WTC11 (cell line): Measurements from ENCODE around the gene PHIP. TPM values are rescaled to one million over a fixed set of nuclear protein-coding genes. Genes with fewer than 3 reads are reported as not detected.

Experiments used
- ATAC-seq: fragments of 200-7000 bp; cut with Tn5 transposase; 2 replicates; pipeline ENCODE4 v1.10.0; 2021; ENCODE audit warnings: mild to moderate bottlenecking, moderate library complexity
- CTCF ChIA-PET: fragments of 300-600 bp; sonication (Branson Sonifier 250); formaldehyde crosslinking; loops from one replicate; lab custom pipeline; 2021; ENCODE audit warnings: antibody characterized with exemption; lab: Charles Lee
- POLR2A ChIA-PET: fragments of 350-600 bp; sonication (Branson Sonifier 250); formaldehyde crosslinking; loops from one replicate; lab custom pipeline; 2021; ENCODE audit warnings: antibody characterized with exemption; lab: Charles Lee
- DNase-seq: peaks from one replicate; pipeline ENCODE4 v3.0.0; 2021; ENCODE audit warnings: low spot score
- H3K27ac Mint-ChIP-seq: 2 replicates; pipeline ENCODE4 v1.8.0; 2021; ENCODE audit warnings: mixed read lengths
- H3K27me3 Mint-ChIP-seq: 2 replicates; pipeline ENCODE4 v1.8.0; 2021; ENCODE audit warnings: low read depth, mild to moderate bottlenecking, moderate library complexity, mixed read lengths
- H3K36me3 Mint-ChIP-seq: 2 replicates; pipeline ENCODE4 v1.8.0; 2021; ENCODE audit warnings: mixed read lengths
- H3K4me1 Mint-ChIP-seq: 2 replicates; pipeline ENCODE4 v1.8.0; 2022; ENCODE audit warnings: mixed read lengths
- H3K4me3 Mint-ChIP-seq: 2 replicates; pipeline ENCODE4 v1.8.0; 2021; ENCODE audit warnings: mild to moderate bottlenecking, moderate library complexity, mixed read lengths
- H3K9me3 Mint-ChIP-seq: 2 replicates; pipeline ENCODE4 v1.8.0; 2021; ENCODE audit warnings: mixed read lengths
- CBFB ChIP-seq: sonication (generic); formaldehyde crosslinking; IDR thresholded peaks from 2 replicates; pipeline ENCODE4 v1.8.1; 2022; ENCODE audit warnings: mild to moderate bottlenecking, low read depth, missing genetic modification reagents
- FOXK1 ChIP-seq: sonication (generic); formaldehyde crosslinking; IDR thresholded peaks from 2 replicates; pipeline ENCODE4 v1.8.0; 2022; ENCODE audit warnings: mild to moderate bottlenecking, moderate library complexity, missing genetic modification reagents
- GTF2I ChIP-seq: fragments of 250-450 bp; sonication (Bioruptor Pico); conservative IDR thresholded peaks from 2 replicates; pipeline ENCODE4 v1.4.0; 2021; ENCODE audit warnings: mild to moderate bottlenecking
- HMGA2 ChIP-seq: fragments of 250-450 bp; sonication (Bioruptor Pico); IDR thresholded peaks from 2 replicates; pipeline ENCODE4 v1.4.0; 2021; ENCODE audit warnings: mild to moderate bottlenecking, moderate library complexity
- KAT7 ChIP-seq: sonication (generic); formaldehyde crosslinking; IDR thresholded peaks from 2 replicates; pipeline ENCODE4 v1.8.1; 2023; ENCODE audit warnings: missing genetic modification reagents, mild to moderate bottlenecking, borderline replicate concordance
- MYBL2 ChIP-seq: sonication (generic); formaldehyde crosslinking; IDR thresholded peaks from 2 replicates; pipeline ENCODE4 v1.8.1; 2023; ENCODE audit warnings: mild to moderate bottlenecking, moderate library complexity, missing genetic modification reagents
- NFYB ChIP-seq: sonication (generic); formaldehyde crosslinking; conservative IDR thresholded peaks from 2 replicates; pipeline ENCODE4 v1.8.0; 2022; ENCODE audit warnings: low read depth, missing genetic modification reagents
- NR1H2 ChIP-seq: sonication (generic); formaldehyde crosslinking; IDR thresholded peaks from 2 replicates; pipeline ENCODE4 v1.9.0; 2021; ENCODE audit warnings: mild to moderate bottlenecking, moderate library complexity, missing genetic modification reagents
- RORB ChIP-seq: fragments of 250-450 bp; sonication (Bioruptor Pico); IDR thresholded peaks from 2 replicates; pipeline ENCODE4 v1.9.0; 2021; ENCODE audit warnings: mild to moderate bottlenecking
- TEAD1 ChIP-seq: sonication (generic); formaldehyde crosslinking; IDR thresholded peaks from 2 replicates; pipeline ENCODE4 v1.8.0; 2022; ENCODE audit warnings: mild to moderate bottlenecking, missing genetic modification reagents
- TEAD4 ChIP-seq: sonication (generic); formaldehyde crosslinking; IDR thresholded peaks from 2 replicates; pipeline ENCODE4 v1.8.0; 2022; ENCODE audit warnings: mild to moderate bottlenecking, missing genetic modification reagents
- ZBTB21 ChIP-seq: sonication (generic); formaldehyde crosslinking; IDR thresholded peaks from 2 replicates; pipeline ENCODE4 v1.8.1; 2023; ENCODE audit warnings: mild to moderate bottlenecking, missing genetic modification reagents, borderline replicate concordance
- ZNF671 ChIP-seq: fragments of 250-450 bp; sonication (Bioruptor Pico); IDR thresholded peaks from 2 replicates; pipeline ENCODE4 v1.8.0; 2021; ENCODE audit warnings: mild to moderate bottlenecking
- total RNA-seq: library from RNA; stranded (reverse); gene quantifications from 3 replicates; pipeline ENCODE4 v1.2.3, GENCODE V29; 2021
- TF ChIP-seq, protein P1 (sequence below): sonication (generic); formaldehyde crosslinking; IDR thresholded peaks from 2 replicates; pipeline ENCODE4 v1.8.1; 2023; ENCODE audit warnings: mild to moderate bottlenecking, missing genetic modification reagents
- TF ChIP-seq, protein P2 (sequence below): sonication (generic); formaldehyde crosslinking; IDR thresholded peaks from 2 replicates; pipeline ENCODE4 v1.8.1; 2023; ENCODE audit warnings: mild to moderate bottlenecking, missing genetic modification reagents, borderline replicate concordance
- TF ChIP-seq, protein P3 (sequence below): fragments of 250-450 bp; sonication (Bioruptor Pico); IDR thresholded peaks from 2 replicates; pipeline ENCODE4 v1.9.0; 2021; ENCODE audit warnings: mild to moderate bottlenecking
- TF ChIP-seq, protein P4 (sequence below): fragments of 250-450 bp; sonication (Bioruptor Pico); conservative IDR thresholded peaks from 2 replicates; pipeline ENCODE4 v1.9.0; 2021; ENCODE audit warnings: mild to moderate bottlenecking
- TF ChIP-seq, protein P5 (sequence below): sonication (generic); formaldehyde crosslinking; conservative IDR thresholded peaks from 2 replicates; pipeline ENCODE4 v1.8.1; 2022; ENCODE audit warnings: mild to moderate bottlenecking, missing genetic modification reagents
- TF ChIP-seq, protein P6 (sequence below): fragments of 250-450 bp; sonication (Bioruptor Pico); IDR thresholded peaks from 2 replicates; pipeline ENCODE4 v1.9.0; 2021; ENCODE audit warnings: moderate library complexity, mild to moderate bottlenecking, inconsistent platforms, borderline replicate concordance
- TF ChIP-seq, protein P7 (sequence below): sonication (generic); formaldehyde crosslinking; IDR thresholded peaks from 2 replicates; pipeline ENCODE4 v1.8.1; 2022; ENCODE audit warnings: mild to moderate bottlenecking, missing genetic modification reagents, moderate library complexity, borderline replicate concordance

PHIP gene
- total RNA-seq, 1 experiment from 2014 or later, result 45.6 TPM

DNA sequence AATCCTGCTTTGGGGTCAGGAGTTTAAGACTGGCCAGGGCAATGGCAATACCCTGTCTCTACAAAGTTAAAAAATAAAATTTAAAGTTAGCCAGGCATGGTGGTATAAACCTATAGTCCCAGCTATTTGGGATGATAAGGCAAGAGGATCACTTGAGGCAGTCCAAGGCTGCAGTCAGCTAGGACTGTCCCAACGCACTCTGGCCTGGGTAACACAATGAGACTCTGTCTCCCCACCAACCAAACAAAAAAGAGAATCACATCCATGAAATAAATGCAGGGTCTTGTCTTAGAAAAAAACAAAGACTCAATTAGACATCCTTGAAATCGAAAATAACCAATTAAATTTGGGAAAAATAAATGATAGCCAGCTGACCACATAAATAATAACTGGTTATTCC is 88.9 kb downstream of the PHIP start:
- H3K27me3 Mint-ChIP-seq, result no peaks in the 10 kb centered on the region
- H3K27ac Mint-ChIP-seq, result no peak overlapping the region
- ATAC-seq (no peak), DNase-seq (no peak)
- POLR2A ChIA-PET, result no interaction called here
- peaks cover 66% of the 10 kb centered on the region for H3K36me3 Mint-ChIP-seq
- H3K4me1 Mint-ChIP-seq, result no peaks in the 10 kb centered on the region
- peaks cover 5% of the 10 kb centered on the region for H3K9me3 Mint-ChIP-seq
- CTCF ChIA-PET, result no interaction called here
- H3K4me3 Mint-ChIP-seq, result no peak overlapping the region
- TF ChIP-seq, protein P1, sequence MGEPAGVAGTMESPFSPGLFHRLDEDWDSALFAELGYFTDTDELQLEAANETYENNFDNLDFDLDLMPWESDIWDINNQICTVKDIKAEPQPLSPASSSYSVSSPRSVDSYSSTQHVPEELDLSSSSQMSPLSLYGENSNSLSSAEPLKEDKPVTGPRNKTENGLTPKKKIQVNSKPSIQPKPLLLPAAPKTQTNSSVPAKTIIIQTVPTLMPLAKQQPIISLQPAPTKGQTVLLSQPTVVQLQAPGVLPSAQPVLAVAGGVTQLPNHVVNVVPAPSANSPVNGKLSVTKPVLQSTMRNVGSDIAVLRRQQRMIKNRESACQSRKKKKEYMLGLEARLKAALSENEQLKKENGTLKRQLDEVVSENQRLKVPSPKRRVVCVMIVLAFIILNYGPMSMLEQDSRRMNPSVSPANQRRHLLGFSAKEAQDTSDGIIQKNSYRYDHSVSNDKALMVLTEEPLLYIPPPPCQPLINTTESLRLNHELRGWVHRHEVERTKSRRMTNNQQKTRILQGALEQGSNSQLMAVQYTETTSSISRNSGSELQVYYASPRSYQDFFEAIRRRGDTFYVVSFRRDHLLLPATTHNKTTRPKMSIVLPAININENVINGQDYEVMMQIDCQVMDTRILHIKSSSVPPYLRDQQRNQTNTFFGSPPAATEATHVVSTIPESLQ (CRISPR knock-in tag), result no peak
- TF ChIP-seq MYBL2 (CRISPR knock-in tag), result no peak
- TF ChIP-seq RORB, result no peak
- TF ChIP-seq, protein P2, sequence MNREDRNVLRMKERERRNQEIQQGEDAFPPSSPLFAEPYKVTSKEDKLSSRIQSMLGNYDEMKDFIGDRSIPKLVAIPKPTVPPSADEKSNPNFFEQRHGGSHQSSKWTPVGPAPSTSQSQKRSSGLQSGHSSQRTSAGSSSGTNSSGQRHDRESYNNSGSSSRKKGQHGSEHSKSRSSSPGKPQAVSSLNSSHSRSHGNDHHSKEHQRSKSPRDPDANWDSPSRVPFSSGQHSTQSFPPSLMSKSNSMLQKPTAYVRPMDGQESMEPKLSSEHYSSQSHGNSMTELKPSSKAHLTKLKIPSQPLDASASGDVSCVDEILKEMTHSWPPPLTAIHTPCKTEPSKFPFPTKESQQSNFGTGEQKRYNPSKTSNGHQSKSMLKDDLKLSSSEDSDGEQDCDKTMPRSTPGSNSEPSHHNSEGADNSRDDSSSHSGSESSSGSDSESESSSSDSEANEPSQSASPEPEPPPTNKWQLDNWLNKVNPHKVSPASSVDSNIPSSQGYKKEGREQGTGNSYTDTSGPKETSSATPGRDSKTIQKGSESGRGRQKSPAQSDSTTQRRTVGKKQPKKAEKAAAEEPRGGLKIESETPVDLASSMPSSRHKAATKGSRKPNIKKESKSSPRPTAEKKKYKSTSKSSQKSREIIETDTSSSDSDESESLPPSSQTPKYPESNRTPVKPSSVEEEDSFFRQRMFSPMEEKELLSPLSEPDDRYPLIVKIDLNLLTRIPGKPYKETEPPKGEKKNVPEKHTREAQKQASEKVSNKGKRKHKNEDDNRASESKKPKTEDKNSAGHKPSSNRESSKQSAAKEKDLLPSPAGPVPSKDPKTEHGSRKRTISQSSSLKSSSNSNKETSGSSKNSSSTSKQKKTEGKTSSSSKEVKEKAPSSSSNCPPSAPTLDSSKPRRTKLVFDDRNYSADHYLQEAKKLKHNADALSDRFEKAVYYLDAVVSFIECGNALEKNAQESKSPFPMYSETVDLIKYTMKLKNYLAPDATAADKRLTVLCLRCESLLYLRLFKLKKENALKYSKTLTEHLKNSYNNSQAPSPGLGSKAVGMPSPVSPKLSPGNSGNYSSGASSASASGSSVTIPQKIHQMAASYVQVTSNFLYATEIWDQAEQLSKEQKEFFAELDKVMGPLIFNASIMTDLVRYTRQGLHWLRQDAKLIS, result no peak
- TF ChIP-seq, protein P3, sequence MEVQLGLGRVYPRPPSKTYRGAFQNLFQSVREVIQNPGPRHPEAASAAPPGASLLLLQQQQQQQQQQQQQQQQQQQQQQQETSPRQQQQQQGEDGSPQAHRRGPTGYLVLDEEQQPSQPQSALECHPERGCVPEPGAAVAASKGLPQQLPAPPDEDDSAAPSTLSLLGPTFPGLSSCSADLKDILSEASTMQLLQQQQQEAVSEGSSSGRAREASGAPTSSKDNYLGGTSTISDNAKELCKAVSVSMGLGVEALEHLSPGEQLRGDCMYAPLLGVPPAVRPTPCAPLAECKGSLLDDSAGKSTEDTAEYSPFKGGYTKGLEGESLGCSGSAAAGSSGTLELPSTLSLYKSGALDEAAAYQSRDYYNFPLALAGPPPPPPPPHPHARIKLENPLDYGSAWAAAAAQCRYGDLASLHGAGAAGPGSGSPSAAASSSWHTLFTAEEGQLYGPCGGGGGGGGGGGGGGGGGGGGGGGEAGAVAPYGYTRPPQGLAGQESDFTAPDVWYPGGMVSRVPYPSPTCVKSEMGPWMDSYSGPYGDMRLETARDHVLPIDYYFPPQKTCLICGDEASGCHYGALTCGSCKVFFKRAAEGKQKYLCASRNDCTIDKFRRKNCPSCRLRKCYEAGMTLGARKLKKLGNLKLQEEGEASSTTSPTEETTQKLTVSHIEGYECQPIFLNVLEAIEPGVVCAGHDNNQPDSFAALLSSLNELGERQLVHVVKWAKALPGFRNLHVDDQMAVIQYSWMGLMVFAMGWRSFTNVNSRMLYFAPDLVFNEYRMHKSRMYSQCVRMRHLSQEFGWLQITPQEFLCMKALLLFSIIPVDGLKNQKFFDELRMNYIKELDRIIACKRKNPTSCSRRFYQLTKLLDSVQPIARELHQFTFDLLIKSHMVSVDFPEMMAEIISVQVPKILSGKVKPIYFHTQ, result no peak
- TF ChIP-seq GTF2I (CRISPR knock-in tag), result no peak
- TF ChIP-seq TEAD4, result no peak
- no peak for TF ChIP-seq FOXK1
- no peak for TF ChIP-seq ZBTB21 (CRISPR knock-in tag)
- no peak for TF ChIP-seq KAT7
- TF ChIP-seq, protein P4, sequence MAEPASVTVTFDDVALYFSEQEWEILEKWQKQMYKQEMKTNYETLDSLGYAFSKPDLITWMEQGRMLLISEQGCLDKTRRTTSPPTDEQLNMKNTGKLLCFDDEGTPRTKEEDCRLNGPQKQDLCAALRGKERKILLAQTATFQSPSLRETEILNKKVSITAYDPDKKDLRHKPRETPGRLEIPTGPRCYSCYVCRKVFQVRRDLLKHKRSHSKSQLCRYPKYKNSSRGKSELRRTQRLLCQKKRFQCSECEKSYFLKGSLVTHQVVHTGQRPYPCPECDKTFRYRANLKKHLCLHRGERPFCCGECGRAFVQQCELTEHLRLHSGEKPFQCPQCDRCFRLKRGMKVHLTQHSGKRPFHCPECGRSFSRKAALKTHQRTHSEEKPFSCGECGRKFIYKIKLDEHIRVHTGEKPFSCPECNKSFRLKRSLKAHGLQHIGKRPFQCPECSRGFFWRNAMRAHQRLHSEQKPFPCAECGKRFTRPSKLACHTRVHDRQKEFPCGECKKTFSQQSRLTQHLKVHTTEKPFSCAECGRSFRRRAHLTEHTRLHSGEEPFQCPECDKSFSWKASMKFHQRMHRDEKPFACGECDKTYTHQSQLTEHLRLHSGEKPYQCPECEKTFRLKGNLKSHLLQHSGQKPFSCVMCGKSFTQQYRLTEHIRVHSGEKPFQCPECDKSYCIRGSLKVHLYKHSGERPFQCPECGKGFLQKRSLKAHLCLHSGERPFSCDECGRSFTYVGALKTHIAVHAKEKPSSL (CRISPR knock-in tag), result no peak

DNA sequence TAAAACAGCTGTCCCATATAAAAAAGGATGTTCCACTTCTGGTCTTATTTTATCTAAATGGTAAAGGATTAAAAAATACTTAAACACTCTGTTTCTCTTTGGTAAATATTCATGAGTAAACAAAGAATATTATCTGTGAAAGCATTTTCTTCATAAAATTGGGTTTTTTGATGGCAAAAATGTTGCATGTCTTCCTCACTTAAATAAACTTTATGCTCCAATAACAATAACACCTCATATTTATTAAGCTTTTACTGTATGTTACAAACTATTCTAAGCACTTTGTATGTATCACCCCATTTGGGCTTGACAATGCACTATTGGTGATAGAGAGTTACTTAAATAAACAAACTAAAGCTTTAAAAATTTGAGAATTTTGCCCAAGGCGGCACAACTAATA is 91.9 kb downstream of the PHIP start:
- Mint-ChIP-seq H3K9me3 (no peaks in the 10 kb centered on the region), H3K27ac (no peak overlapping the region), H3K4me1 (no peaks in the 10 kb centered on the region), H3K27me3 (no peaks in the 10 kb centered on the region), H3K4me3 (no peak overlapping the region), H3K36me3 (peaks cover 70% of the 10 kb centered on the region)
- TF ChIP-seq MYBL2 (CRISPR knock-in tag), result no peak
- TF ChIP-seq, protein P5, sequence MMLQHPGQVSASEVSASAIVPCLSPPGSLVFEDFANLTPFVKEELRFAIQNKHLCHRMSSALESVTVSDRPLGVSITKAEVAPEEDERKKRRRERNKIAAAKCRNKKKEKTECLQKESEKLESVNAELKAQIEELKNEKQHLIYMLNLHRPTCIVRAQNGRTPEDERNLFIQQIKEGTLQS (CRISPR knock-in tag), result no peak
- TF ChIP-seq TEAD1, result no peak
- no peak for TF ChIP-seq RORB
- TF ChIP-seq, protein P6, sequence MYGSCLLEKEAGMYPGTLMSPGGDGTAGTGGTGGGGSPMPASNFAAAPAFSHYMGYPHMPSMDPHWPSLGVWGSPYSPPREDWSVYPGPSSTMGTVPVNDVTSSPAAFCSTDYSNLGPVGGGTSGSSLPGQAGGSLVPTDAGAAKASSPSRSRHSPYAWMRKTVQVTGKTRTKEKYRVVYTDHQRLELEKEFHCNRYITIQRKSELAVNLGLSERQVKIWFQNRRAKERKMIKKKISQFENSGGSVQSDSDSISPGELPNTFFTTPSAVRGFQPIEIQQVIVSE (CRISPR knock-in tag), result no peak
- TF ChIP-seq HMGA2 (CRISPR knock-in tag), result no peak
- TF ChIP-seq, protein P7, sequence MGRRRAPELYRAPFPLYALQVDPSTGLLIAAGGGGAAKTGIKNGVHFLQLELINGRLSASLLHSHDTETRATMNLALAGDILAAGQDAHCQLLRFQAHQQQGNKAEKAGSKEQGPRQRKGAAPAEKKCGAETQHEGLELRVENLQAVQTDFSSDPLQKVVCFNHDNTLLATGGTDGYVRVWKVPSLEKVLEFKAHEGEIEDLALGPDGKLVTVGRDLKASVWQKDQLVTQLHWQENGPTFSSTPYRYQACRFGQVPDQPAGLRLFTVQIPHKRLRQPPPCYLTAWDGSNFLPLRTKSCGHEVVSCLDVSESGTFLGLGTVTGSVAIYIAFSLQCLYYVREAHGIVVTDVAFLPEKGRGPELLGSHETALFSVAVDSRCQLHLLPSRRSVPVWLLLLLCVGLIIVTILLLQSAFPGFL (CRISPR knock-in tag), result no peak
- TF ChIP-seq ZNF671 (CRISPR knock-in tag), result no peak
- TF ChIP-seq NR1H2 (CRISPR knock-in tag), result no peak
- TF ChIP-seq NFYB (CRISPR knock-in tag), result no peak
- TF ChIP-seq CBFB (CRISPR knock-in tag), result no peak
- CTCF ChIA-PET, result no interaction called here
- POLR2A ChIA-PET, result no interaction called here
- no peak for DNase-seq
- no peak for ATAC-seq
